Right lung (tissue), 10 donors: Measurements from ENCODE around the gene ZFP91. TPM values are rescaled to one million over a fixed set of nuclear protein-coding genes. Genes with fewer than 3 reads are reported as not detected.
"Not testable (repeated sequence)": the region's sequence is repeated elsewhere in the genome, so short reads cannot be mapped to it uniquely, and the experiment has no call there.

Source experiments
- DNase-seq, 2 donors: peaks; one replicate each; pipeline ENCODE4 v3.0.0-alpha.2; 2013
- long read RNA-seq, 8 donors: transcript quantifications; one replicate each; lab custom pipeline, GENCODE V29; 2026
- polyA plus RNA-seq, 5 donors: library from polyadenylated mRNA; unstranded; fragments of 120-200 nt; gene quantifications; one replicate each; pipeline versions ENCODE4 v1.2.1 to v1.2.3, GENCODE V29; 2013; ENCODE audit warnings: inconsistent platforms in 1 of 5, low replicate concordance in 1 of 5; ENCODE audit not compliant: insufficient read length in 5 of 5, insufficient read depth in 1 of 5

ZFP91 gene, protein sequence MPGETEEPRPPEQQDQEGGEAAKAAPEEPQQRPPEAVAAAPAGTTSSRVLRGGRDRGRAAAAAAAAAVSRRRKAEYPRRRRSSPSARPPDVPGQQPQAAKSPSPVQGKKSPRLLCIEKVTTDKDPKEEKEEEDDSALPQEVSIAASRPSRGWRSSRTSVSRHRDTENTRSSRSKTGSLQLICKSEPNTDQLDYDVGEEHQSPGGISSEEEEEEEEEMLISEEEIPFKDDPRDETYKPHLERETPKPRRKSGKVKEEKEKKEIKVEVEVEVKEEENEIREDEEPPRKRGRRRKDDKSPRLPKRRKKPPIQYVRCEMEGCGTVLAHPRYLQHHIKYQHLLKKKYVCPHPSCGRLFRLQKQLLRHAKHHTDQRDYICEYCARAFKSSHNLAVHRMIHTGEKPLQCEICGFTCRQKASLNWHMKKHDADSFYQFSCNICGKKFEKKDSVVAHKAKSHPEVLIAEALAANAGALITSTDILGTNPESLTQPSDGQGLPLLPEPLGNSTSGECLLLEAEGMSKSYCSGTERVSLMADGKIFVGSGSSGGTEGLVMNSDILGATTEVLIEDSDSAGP
- polyA plus RNA-seq: 10 to 100 TPM; 50.6 to 62.4 (median 61.5) TPM
- long read RNA-seq, donor 1, full-length matches to known transcripts: 5 of 31 reads
- long read RNA-seq, donor 1, partial matches to known transcripts: 26 of 31 reads
- long read RNA-seq, donor 1, other reads (novel, unspliced or antisense): 0 of 31 reads
- long read RNA-seq, donor 2: 0 reads
- long read RNA-seq, donor 3, full-length matches to known transcripts: 1 of 1 reads
- long read RNA-seq, donor 3, partial matches to known transcripts: 0 of 1 reads
- long read RNA-seq, donor 3, other reads (novel, unspliced or antisense): 0 of 1 reads
- long read RNA-seq, donor 4, full-length matches to known transcripts: 4 of 30 reads
- long read RNA-seq, donor 4, partial matches to known transcripts: 26 of 30 reads
- long read RNA-seq, donor 4, other reads (novel, unspliced or antisense): 0 of 30 reads
- long read RNA-seq, donor 5, full-length matches to known transcripts: 6 of 53 reads
- long read RNA-seq, donor 5, partial matches to known transcripts: 47 of 53 reads
- long read RNA-seq, donor 5, other reads (novel, unspliced or antisense): 0 of 53 reads
- long read RNA-seq, donor 6, full-length matches to known transcripts: 8 of 13 reads
- long read RNA-seq, donor 6, partial matches to known transcripts: 5 of 13 reads
- long read RNA-seq, donor 6, other reads (novel, unspliced or antisense): 0 of 13 reads
- long read RNA-seq, donor 7, full-length matches to known transcripts: 6 of 6 reads
- long read RNA-seq, donor 7, partial matches to known transcripts: 0 of 6 reads
- long read RNA-seq, donor 7, other reads (novel, unspliced or antisense): 0 of 6 reads
- long read RNA-seq, donor 8, full-length matches to known transcripts: 2 of 7 reads
- long read RNA-seq, donor 8, partial matches to known transcripts: 5 of 7 reads
- long read RNA-seq, donor 8, other reads (novel, unspliced or antisense): 0 of 7 reads

DNA sequence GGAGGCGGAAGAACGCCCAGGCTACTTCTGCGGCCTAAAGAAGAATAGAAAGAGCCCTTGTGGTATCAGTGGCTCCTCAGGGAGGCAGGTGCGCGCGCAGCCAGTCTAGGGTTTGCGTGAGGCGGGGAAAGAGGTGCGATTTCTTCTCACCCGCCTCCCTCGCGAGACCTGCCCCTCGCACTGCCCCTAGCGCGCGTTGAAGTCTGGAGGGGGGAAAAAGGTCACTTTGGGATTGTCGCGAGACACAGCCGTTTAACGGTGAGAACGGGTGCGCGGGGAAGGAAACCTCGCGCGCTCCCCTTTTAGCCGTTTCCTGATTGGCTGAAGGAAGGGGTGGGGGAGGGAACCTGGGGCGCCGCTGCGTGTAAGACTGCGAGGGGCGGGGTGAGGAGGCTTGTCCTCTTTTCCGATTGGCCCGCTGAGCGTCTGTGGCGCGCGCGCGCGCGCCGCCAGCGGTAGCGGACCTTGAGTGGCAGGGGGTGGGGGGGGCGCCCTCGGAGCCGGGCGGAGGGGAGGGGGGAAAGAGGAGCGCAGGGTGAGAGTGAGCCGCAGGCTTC lies at the start of gene ZFP91:
Gene ZFP91, plus strand, starts transcription at position 429 of the 557 bp plus-strand sequence. CDS start 219 bp downstream, outside the sequence.
- peak; percentile 98 to 99 for DNase-seq

DNA sequence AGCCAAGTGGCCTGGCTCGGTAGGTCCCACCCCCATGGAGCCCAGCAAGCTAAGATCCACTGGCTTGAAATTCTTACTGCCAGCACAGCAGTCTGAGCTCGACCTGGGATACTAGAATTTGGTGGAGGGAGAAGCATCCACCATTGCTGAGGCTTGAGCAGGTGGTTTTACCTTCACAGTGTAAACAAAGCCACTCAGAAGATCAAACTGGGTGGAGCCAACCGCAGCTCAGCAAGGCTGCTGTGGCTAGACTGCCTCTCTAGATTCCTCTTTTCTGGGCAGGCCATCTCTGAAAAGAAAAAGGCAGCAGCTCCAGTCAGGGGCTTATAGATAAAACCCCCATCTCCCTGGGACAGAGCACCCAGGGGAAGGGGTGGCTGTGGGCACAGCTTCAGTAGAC lies 48.6 kb upstream of the ZFP91 start:
- no peak for DNase-seq

DNA sequence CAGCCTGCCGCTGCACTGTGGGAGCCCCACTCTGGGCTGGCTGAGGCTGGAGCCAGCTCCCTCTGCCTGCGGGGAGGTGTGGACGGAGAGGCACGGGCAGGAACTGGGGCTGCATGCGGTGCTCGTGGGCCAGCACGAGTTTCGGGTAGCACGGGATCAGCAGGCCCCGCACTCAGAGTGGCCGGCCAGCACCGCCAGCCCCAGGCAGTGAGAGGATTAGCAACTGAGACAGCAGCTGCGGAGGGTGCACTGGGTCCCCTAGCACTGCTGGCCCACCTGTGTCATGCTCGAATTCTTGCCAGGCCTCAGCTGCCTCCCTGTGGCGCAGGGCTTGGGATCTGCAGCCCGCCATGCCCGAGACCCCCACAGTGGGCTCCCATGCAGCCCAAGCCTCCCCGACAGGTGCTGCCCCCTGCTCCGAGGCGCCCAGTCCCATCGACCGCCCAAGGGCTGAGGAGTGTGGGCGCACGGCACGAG lies 47.0 kb upstream of the ZFP91 start:
- no peak for DNase-seq

DNA sequence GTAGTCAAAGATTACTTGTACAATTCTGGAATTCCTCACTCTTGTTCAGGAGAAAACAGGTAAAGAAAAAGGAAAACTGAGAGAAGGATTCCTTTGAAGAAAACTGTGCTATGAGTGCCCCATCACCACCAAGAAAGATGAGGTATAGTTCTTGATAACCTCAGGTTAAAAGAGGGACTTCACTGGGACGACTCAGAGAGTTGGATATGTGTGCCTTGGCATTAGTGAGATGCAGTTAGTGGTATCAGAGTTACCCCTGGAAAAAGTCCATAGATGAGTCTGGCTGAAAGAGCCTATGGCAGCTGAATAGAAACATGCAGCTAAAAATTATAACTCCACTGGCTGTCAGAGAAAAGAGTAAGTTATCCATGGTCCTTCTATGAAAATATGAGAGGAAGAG lies 32.0 kb upstream of the ZFP91 start:
- DNase-seq: no peak

DNA sequence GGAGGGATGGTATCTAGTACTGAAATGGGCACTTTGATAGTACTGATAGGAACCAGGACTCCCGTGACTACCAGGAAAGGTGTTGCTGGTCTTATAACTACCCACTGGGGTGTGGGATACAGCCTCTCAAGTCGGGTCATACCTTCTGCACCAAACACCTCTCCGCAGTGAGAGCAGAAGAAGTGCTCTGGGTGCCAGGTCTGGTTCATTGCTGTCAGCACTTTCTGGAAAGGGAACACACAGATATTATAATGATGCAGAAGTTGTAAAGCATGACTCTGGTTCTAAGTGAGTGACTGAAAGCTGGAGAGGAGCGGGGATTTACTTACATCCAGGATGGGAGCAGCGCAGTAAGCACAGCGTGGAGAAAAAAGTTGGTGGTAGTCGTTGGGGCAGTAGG lies 29.2 kb upstream of the ZFP91 start:
- DNase-seq: no peak

DNA sequence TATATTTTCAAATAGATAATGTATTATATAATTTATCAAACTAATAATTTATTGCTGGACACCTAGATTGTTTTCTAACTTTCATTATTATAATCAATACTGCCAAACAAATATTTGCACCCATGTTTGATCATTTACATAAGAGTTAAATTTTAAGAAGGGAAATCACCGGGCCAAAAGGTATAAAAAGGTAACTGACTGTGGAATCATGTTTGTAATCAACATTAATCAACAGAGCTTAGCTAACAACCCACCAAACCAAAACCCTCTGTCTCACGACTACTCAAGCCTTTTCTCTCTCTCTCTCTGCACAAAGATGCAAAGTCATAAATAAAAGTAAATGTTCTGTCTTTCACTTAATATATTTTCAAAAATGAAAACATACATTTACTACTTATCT lies 18.0 kb upstream of the ZFP91 start:
- DNase-seq: no peak

DNA sequence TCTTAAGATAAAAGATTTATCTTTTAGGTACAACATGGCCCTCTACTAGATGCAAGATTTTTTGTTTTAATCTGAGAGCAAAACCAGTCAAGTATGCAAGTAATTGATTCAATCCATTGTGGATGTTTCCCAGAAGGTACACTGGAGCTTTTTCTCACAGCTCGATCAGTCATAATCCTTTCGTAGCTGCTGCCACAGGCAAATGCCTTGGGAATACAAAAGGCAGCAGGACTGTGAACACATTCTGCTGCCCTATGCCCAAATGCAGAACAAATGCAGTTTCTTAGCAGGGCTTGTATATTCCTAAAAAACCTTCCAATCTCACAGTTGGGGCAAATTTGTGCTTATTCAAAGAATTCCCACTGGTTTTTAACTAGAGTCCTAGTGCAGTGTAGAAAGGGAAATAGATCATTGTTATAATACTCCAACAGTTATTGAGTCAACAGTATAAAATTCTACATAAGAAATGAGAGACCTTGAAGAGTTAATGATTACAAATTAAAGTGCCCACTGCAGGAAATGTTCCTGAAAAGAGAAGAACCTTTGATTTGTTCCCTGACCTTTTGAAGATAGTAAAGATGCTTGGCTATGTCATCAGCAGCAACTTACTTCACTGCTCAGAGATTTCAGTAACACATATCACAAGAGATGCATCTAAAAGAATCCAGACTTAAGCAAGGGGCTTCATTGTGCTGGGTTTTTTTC lies 17.3 kb upstream of the ZFP91 start:
- no peak for DNase-seq

DNA sequence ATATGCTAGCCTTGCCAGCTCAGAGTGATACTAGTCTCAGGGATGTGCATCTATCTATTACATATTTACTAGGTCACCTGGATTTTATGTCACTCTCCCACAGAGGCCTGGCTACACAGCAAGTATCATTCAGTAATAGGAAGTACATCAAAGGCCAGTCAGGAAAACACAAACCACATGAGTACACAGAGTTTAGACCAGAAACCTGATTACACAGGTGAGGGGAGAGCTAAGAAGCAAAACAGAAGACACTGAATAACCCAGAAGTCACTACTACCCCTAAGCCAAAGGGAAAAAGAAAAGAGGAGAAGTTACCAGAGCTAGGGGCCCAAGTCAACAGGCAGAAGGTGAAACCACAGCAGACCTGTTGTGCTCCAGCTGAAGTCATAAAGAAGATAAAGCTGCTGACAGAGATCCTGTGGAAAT lies 16.5 kb upstream of the ZFP91 start:
- DNase-seq: no peak

DNA sequence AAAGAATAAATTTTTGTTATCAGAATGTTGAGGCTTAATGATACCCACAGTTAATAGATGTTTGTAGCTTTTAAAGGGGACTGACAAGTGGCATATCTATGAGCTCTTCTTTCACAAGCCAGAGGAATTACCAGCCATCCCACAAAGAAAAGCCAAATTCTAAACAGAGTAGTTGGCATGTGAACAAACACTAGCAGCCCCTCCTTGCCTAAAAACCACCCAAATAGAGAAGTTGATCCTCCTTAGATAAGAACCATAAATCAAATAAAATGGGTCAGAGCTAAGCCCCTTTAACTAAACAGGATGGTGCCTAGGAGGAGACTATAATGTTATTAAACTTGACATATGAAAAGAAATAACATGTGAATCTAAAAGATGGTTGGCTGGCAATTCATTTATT lies 14.6 kb upstream of the ZFP91 start:
- DNase-seq: no peak

DNA sequence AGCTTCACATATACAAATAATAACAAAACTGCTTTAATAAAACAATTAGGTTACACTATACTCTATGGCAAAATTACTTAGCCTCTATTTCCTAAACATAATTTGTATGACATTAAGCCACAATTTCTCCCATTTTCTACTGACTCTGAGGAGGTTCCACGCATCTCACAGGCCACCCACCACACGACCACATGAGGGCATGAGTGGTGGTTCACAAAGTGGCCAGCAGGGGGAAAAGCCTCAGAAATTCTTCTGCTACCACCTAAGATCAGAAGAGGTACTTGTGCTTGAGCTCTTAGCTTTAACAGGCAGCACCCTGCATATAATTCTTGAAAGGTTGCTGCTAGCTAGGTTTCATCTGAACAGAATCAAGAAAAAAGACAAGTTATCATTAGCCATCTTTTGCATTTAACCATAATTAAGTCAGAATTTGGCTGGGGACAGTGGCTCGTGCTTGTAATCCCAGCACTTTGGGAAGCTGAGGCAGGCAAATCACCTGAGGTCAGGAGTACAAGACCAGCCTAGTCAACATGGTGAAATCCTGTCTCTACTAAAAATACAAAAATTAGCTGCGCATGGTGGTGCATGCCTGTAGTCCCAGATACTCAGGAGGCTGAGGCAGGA lies 10.9 kb upstream of the ZFP91 start:
- DNase-seq: peak; percentile 23 to 27

DNA sequence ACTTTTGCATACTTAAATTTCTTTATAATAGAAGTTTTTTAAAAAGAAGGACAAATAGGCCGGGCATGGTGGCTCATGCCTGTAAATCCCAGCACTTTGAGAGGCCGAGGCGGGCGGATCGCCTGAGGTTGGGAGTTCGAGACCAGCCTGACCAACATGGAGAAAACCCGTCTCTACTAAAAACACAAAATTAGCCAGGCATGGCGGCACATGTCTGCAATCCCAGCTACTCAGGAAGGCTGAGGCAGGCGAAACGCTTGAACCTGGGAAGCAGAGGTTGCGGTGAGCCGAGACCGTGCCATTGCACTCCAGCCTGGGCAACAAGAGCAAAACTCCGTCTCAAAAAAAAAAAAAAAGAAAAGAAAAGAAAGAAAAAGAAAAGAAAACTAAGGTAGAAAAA lies 6.0 kb upstream of the ZFP91 start:
- not testable (repeated sequence) for DNase-seq

DNA sequence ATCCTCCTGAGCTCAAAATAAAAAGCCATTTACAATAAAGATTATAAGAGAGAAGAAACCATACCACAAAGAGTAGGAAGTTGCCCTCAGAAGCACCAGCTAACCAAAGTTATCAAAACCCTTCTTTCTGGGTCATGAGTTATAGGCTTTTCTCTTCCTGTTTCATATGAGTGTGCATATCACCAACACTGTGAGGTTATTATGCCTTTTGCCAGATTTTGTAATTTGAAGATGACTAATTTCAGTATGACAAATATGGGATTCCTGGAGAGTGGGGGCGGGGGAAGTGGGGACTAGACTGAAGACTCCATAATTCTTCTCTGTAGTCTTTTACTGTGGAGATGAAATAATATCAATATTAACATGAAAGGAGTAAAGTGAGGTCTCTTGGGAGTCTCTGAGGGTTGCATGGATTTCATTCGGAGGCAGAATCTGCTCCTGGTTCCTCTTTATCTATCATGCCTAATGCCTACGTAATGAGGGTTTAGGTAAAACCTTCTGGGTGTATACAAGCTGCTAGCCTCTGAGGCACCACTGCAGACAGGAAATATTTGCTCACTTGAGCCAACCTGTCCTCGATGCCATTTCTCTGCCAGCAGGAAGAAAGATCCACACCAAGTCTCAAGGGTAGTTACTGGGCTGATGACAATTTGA lies 5.3 kb upstream of the ZFP91 start:
- no peak for DNase-seq

DNA sequence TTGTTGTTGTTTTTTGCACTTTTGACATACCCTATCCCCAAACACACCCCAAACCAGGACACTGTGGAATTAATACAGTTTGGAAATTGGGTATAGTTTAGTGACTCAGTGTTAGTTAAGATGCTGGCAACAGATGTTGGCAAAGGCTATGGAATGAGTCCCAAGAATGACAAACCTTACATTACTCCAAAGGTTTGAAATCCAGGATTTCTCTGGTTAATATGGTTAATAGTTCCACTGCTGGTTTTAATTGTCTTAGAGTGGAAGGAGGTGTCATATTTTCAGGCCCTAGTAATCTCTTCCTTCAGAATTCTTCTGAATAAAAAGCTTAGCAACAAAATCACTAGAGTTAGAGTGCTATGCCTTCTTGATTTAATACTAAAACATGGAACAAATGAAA lies 4.0 kb upstream of the ZFP91 start:
- no peak for DNase-seq

DNA sequence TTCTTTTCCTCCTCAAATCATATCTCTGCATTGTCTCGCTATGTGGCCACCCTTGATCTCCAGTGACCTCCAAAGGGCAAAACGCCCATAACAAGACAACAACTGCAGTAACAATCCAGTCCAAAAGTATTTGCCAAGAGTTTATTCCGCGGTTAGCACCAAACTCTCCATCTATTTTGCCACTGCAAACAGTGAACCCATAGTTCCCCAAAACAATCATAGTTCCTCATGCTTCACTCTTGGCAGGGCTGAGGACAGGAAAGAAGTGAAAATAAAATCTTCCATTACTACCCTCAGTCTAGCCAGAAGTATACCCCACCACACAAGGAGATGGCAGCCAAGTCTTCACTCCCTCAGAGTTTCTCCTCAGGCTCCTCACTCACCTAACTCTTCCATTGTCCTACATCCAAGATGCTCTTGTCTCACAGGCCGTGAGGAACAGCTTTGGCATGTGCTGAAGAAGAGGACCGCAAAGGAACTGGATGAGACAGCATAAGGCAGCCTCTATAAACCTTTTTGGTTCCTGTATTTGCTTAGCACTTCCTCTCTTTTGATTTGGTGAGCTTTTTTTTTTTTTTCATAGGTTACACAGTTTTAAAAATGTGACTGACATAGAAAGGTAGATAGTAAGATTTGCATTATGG lies 3.4 kb upstream of the ZFP91 start, which contains the start of gene LPXN:
Gene LPXN, minus strand, starts transcription at position 480 of the 644 bp plus-strand sequence. Its CDS starts 84 bp downstream, at position 396.
- DNase-seq: no peak

DNA sequence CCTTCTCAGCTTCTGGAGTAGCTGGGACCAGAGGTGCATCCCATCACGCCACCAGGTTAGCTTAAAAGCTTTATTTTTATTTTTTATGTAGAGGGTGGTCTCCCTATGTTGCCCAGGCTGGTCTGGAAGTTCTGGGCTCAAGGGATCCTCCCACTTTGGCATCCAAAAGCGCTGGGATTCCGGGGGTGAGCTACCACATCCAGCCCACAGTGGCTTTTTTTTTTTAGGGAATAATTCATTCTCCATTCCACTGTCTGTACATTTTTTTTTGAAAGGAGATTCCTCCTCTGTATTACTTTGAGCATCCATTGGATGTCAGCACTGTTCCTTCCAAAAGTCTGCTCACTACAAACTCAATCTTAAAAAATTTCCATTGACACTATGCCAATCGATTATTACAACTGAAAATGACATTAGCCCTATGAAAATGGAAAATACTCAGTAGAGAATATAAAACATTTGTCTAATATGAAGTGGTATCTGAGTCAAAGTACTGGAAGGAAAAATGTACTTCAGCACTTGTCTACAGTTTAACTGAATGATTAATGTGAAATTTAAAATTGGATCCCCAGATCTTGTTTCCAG lies 1.9 kb upstream of the ZFP91 start:
- peak; percentile 13 to 36 for DNase-seq

DNA sequence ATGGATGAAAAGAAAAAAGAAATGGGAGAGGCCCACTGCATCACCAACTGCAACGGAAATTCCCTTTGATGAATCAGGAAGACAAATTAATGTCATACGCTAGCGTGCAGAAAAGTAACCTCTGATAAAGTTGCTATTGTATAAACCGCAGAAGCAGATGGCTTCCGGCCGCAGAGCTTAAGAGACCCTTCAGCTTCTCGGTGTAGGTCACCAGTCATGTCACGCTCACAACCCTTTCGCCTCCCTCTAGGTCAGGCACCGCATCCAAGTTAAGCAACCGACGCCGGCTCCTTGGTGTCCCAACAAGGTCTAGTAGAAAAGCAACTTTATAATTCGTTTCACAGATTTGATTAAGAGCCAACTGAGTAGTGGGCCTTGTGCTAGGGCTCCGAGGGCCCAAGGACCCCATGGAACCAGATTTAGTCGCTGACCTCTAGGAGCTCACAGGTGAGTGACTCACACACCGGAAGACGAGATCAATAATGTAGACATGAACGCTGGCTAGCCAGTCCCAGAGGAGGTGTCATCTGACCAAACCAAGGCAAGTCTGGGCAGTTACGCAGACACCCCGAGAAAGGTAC lies 1.2 kb upstream of the ZFP91 start:
- no peak for DNase-seq

DNA sequence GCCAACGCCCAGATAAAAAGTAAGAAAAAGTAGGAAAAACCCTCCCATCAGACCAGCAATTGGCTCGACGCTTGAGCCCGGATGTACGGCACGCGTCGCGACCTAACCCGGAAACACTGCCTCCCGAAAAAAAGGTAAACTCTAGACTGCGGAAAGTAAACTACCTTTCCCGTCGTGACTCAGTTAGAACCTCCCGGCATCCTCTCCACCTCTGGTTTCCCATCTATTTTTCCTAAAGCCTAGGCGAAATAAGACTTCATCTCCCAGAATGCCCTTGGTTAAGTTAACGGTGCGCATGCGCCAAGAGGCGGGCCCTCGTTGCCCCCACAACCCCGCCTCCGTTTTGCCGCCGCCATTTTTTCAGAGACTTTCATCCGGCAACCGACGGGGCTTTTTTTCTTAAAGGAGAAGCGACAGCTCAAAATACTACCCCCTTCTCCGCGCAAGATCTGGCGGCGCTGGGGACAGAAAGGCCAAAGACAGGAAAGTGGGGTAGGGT lies 678 bp upstream of the ZFP91 start:
- DNase-seq: peak; percentile 96 to 97
